ENCODE measurements around the gene CACNB3.

The CACNB3 gene

GRCh38 chr12:48788524-48788853 lies 29.8 kb upstream of the CACNB3 start:
- WGBS, 2 experiments, result 0 to 1% methylated on average over 25 of the region's 25 CpGs
- H3K4me3 ChIP-seq (ENCODE audit: insufficient read depth, low read depth, low read length), result peak overlapping the region; percentile 96
- H3K9me3 ChIP-seq (ENCODE audit: control insufficient read depth, low read length), result no peaks in the 10 kb centered on the region
- peak overlapping the region; percentile 26 for H3K27ac ChIP-seq (ENCODE audit: insufficient read depth, low read depth, low read length, poor library complexity, severe bottlenecking)
- H3K36me3 ChIP-seq (ENCODE audit: control insufficient read depth, insufficient read depth, low read length), result no peaks in the 10 kb centered on the region
- peaks cover 27% of the 10 kb centered on the region for H3K4me1 ChIP-seq (ENCODE audit: control insufficient read depth, insufficient read depth, low read length)
- H3K27me3 ChIP-seq (ENCODE audit: control insufficient read depth, insufficient read depth, low read length, poor library complexity, severe bottlenecking), result no peaks in the 10 kb centered on the region

GRCh38 chr12:48788854-48789775 lies 29.2 kb upstream of the CACNB3 start, which contains the start of gene ADCY6:
Gene ADCY6 (minus strand): TSS chr12:48789089. CDS start chr12:48783434, 5,655 bp downstream.
- H3K36me3 ChIP-seq (ENCODE audit: control insufficient read depth, insufficient read depth, low read length), result no peaks in the 10 kb centered on the region
- H3K4me3 ChIP-seq (ENCODE audit: insufficient read depth, low read depth, low read length), result peak within 1 kb of the TSS; percentile 96
- H3K9me3 ChIP-seq (ENCODE audit: control insufficient read depth, low read length), result no peaks in the 10 kb centered on the region
- H3K27me3 ChIP-seq (ENCODE audit: control insufficient read depth, insufficient read depth, low read length, poor library complexity, severe bottlenecking), result no peaks in the 10 kb centered on the region
- WGBS, 2 experiments, result 0% methylated on average over 86 of the region's 86 CpGs
- H3K27ac ChIP-seq (ENCODE audit: insufficient read depth, low read depth, low read length, poor library complexity, severe bottlenecking), result peak within 1 kb of the TSS; percentile 69
- peaks cover 27% of the 10 kb centered on the region for H3K4me1 ChIP-seq (ENCODE audit: control insufficient read depth, insufficient read depth, low read length)

GRCh38 chr12:48789858-48790326 lies 28.4 kb upstream of the CACNB3 start:
- Histone ChIP-seq H3K27ac (ENCODE audit: insufficient read depth, low read depth, low read length, poor library complexity, severe bottlenecking) (no peak overlapping the region), H3K4me1 (ENCODE audit: control insufficient read depth, insufficient read depth, low read length) (peaks cover 27% of the 10 kb centered on the region), H3K4me3 (ENCODE audit: insufficient read depth, low read depth, low read length) (peak overlapping the region; percentile 96), H3K36me3 (ENCODE audit: control insufficient read depth, insufficient read depth, low read length) (no peaks in the 10 kb centered on the region), H3K27me3 (ENCODE audit: control insufficient read depth, insufficient read depth, low read length, poor library complexity, severe bottlenecking) (no peaks in the 10 kb centered on the region), H3K9me3 (ENCODE audit: control insufficient read depth, low read length) (no peaks in the 10 kb centered on the region)
- 8 to 11% methylated on average over 4 of the region's 4 CpGs for WGBS, 2 experiments

GRCh38 chr12:48793696-48794095 lies 24.6 kb upstream of the CACNB3 start:
- 96 to 98% methylated on average over 3 of the region's 3 CpGs for WGBS, 2 experiments

GRCh38 chr12:48794870-48795269 lies 23.4 kb upstream of the CACNB3 start:
- Histone ChIP-seq H3K9me3 (ENCODE audit: control insufficient read depth, low read length) (no peaks in the 10 kb centered on the region), H3K27me3 (ENCODE audit: control insufficient read depth, insufficient read depth, low read length, poor library complexity, severe bottlenecking) (no peaks in the 10 kb centered on the region), H3K4me1 (ENCODE audit: control insufficient read depth, insufficient read depth, low read length) (peaks cover 5% of the 10 kb centered on the region), H3K36me3 (ENCODE audit: control insufficient read depth, insufficient read depth, low read length) (no peaks in the 10 kb centered on the region), H3K4me3 (ENCODE audit: insufficient read depth, low read depth, low read length) (no peak overlapping the region), H3K27ac (ENCODE audit: insufficient read depth, low read depth, low read length, poor library complexity, severe bottlenecking) (no peak overlapping the region)
- 77 to 79% methylated on average over 3 of the region's 3 CpGs for WGBS, 2 experiments

More at GRCh38 chr12:48793696-48794095, 24.6 kb upstream of the CACNB3 start:
- H3K4me3 ChIP-seq (ENCODE audit: insufficient read depth, low read depth, low read length), result no peak overlapping the region
- H3K36me3 ChIP-seq (ENCODE audit: control insufficient read depth, insufficient read depth, low read length), result no peaks in the 10 kb centered on the region
- no peak overlapping the region for H3K27ac ChIP-seq (ENCODE audit: insufficient read depth, low read depth, low read length, poor library complexity, severe bottlenecking)
- H3K4me1 ChIP-seq (ENCODE audit: control insufficient read depth, insufficient read depth, low read length), result peaks cover 9% of the 10 kb centered on the region
- no peaks in the 10 kb centered on the region for H3K9me3 ChIP-seq (ENCODE audit: control insufficient read depth, low read length)
- no peaks in the 10 kb centered on the region for H3K27me3 ChIP-seq (ENCODE audit: control insufficient read depth, insufficient read depth, low read length, poor library complexity, severe bottlenecking)

- H3K27ac ChIP-seq (ENCODE audit: insufficient read depth, low read depth, low read length, poor library complexity, severe bottlenecking), result no peak overlapping the region
- no peaks in the 10 kb centered on the region for H3K4me1 ChIP-seq (ENCODE audit: control insufficient read depth, insufficient read depth, low read length)
- no peak overlapping the region for H3K4me3 ChIP-seq (ENCODE audit: insufficient read depth, low read depth, low read length)
- H3K27me3 ChIP-seq (ENCODE audit: control insufficient read depth, insufficient read depth, low read length, poor library complexity, severe bottlenecking), result no peaks in the 10 kb centered on the region
- 24 to 30% methylated on average over 10 to 12 of the region's 12 CpGs for WGBS, 2 experiments
- H3K9me3 ChIP-seq (ENCODE audit: control insufficient read depth, low read length), result no peaks in the 10 kb centered on the region
- H3K36me3 ChIP-seq (ENCODE audit: control insufficient read depth, insufficient read depth, low read length), result no peaks in the 10 kb centered on the region
These were observed 22.5 kb upstream of the CACNB3 start for GRCh38 chr12:48795550-48796455.

GRCh38 chr12:48796976-48797375 lies 21.3 kb upstream of the CACNB3 start:
- no peaks in the 10 kb centered on the region for H3K4me1 ChIP-seq (ENCODE audit: control insufficient read depth, insufficient read depth, low read length)

GRCh38 chr12:48800457-48800856 lies 17.8 kb upstream of the CACNB3 start:
- Histone ChIP-seq H3K4me3 (ENCODE audit: insufficient read depth, low read depth, low read length) (no peak overlapping the region), H3K9me3 (ENCODE audit: control insufficient read depth, low read length) (no peaks in the 10 kb centered on the region)
- WGBS, 2 experiments, result 95% methylated on average over 14 of the region's 14 CpGs

More at GRCh38 chr12:48796976-48797375, 21.3 kb upstream of the CACNB3 start:
- no peak overlapping the region for H3K4me3 ChIP-seq (ENCODE audit: insufficient read depth, low read depth, low read length)
- H3K36me3 ChIP-seq (ENCODE audit: control insufficient read depth, insufficient read depth, low read length), result no peaks in the 10 kb centered on the region
- no peaks in the 10 kb centered on the region for H3K27me3 ChIP-seq (ENCODE audit: control insufficient read depth, insufficient read depth, low read length, poor library complexity, severe bottlenecking)
- H3K27ac ChIP-seq (ENCODE audit: insufficient read depth, low read depth, low read length, poor library complexity, severe bottlenecking), result no peak overlapping the region
- WGBS, 2 experiments, result 77 to 80% methylated on average over 3 of the region's 3 CpGs
- H3K9me3 ChIP-seq (ENCODE audit: control insufficient read depth, low read length), result no peaks in the 10 kb centered on the region

GRCh38 chr12:48800971-48801370 lies 17.3 kb upstream of the CACNB3 start:
- Histone ChIP-seq H3K36me3 (ENCODE audit: control insufficient read depth, insufficient read depth, low read length) (no peaks in the 10 kb centered on the region), H3K4me1 (ENCODE audit: control insufficient read depth, insufficient read depth, low read length) (no peaks in the 10 kb centered on the region), H3K9me3 (ENCODE audit: control insufficient read depth, low read length) (no peaks in the 10 kb centered on the region), H3K27me3 (ENCODE audit: control insufficient read depth, insufficient read depth, low read length, poor library complexity, severe bottlenecking) (no peaks in the 10 kb centered on the region), H3K27ac (ENCODE audit: insufficient read depth, low read depth, low read length, poor library complexity, severe bottlenecking) (no peak overlapping the region), H3K4me3 (ENCODE audit: insufficient read depth, low read depth, low read length) (no peak overlapping the region)
- 86 to 88% methylated on average over 14 of the region's 14 CpGs for WGBS, 2 experiments

More at GRCh38 chr12:48800457-48800856, 17.8 kb upstream of the CACNB3 start:
- no peaks in the 10 kb centered on the region for H3K27me3 ChIP-seq (ENCODE audit: control insufficient read depth, insufficient read depth, low read length, poor library complexity, severe bottlenecking)
- no peaks in the 10 kb centered on the region for H3K4me1 ChIP-seq (ENCODE audit: control insufficient read depth, insufficient read depth, low read length)
- no peaks in the 10 kb centered on the region for H3K36me3 ChIP-seq (ENCODE audit: control insufficient read depth, insufficient read depth, low read length)
- no peak overlapping the region for H3K27ac ChIP-seq (ENCODE audit: insufficient read depth, low read depth, low read length, poor library complexity, severe bottlenecking)

- Histone ChIP-seq H3K4me3 (ENCODE audit: insufficient read depth, low read depth, low read length) (no peak overlapping the region), H3K4me1 (ENCODE audit: control insufficient read depth, insufficient read depth, low read length) (no peaks in the 10 kb centered on the region), H3K9me3 (ENCODE audit: control insufficient read depth, low read length) (no peaks in the 10 kb centered on the region), H3K36me3 (ENCODE audit: control insufficient read depth, insufficient read depth, low read length) (no peaks in the 10 kb centered on the region), H3K27ac (ENCODE audit: insufficient read depth, low read depth, low read length, poor library complexity, severe bottlenecking) (no peak overlapping the region), H3K27me3 (ENCODE audit: control insufficient read depth, insufficient read depth, low read length, poor library complexity, severe bottlenecking) (no peaks in the 10 kb centered on the region)
- WGBS, 2 experiments, result 80% methylated on average over 1 of the region's 1 CpG; no CpG with 5 or more reads in 1 of the 2 experiments
These were observed 14.6 kb upstream of the CACNB3 start for GRCh38 chr12:48803675-48804074.

All from ectodermal cell (in vitro differentiated cells).